Naive thymus-derived CD8-positive, alpha-beta T cell (primary cell): ENCODE results near the gene NMT1. TPM values are rescaled to one million over a fixed set of nuclear protein-coding genes. Genes with fewer than 3 reads are reported as not detected.
A peak's percentile ranks its signal among the peaks of the same experiment; 100 is the strongest.

Experiments
- ATAC-seq, 2 donors: fragments of 150-1000 bp; cut with Tn5 transposase in 1 of 2; sonication (Bioruptor Pico), chemical (Tn5 transposase) in 1 of 2; 1 replicate in 1 of 2; 2 replicates in 1 of 2; pipeline ENCODE4 v1.10.0; 2021; ENCODE audit warnings: mild to moderate bottlenecking in 2 of 2, moderate library complexity in 2 of 2
- POLR2A ChIA-PET: fragments of 350-600 bp; sonication (Branson Sonifier 250); formaldehyde crosslinking; loops from one replicate; lab custom pipeline; 2021; ENCODE audit warnings: antibody characterized with exemption; lab: Charles Lee
- DNase-seq, 10 donors: peaks; one replicate each; pipeline versions ENCODE4 v3.0.0 to v3.0.0-alpha.2; 2020 to 2022
- H3K27ac Mint-ChIP-seq, 10 donors: one replicate each; pipeline ENCODE4 v1.8.0; 2020 to 2022; ENCODE audit warnings: mild to moderate bottlenecking in 10 of 10, mixed read lengths in 10 of 10, moderate library complexity in 4 of 10, inconsistent platforms in 1 of 10
- H3K27me3 Mint-ChIP-seq, 5 donors: one replicate each; pipeline ENCODE4 v1.8.0; 2021 to 2022; ENCODE audit warnings: mixed read lengths in 5 of 5
- H3K36me3 Mint-ChIP-seq, 3 donors: one replicate each; pipeline ENCODE4 v1.8.0; 2020 to 2022; ENCODE audit warnings: mixed read lengths in 3 of 3, mild to moderate bottlenecking in 2 of 3, inconsistent platforms in 1 of 3
- H3K4me1 Mint-ChIP-seq, 4 donors: one replicate each; pipeline ENCODE4 v1.8.0; 2021 to 2022; ENCODE audit warnings: mixed read lengths in 4 of 4
- H3K4me3 Mint-ChIP-seq, 10 donors: one replicate each; pipeline ENCODE4 v1.8.0; 2020 to 2022; ENCODE audit warnings: mild to moderate bottlenecking in 10 of 10, mixed read lengths in 10 of 10, moderate library complexity in 6 of 10, inconsistent platforms in 1 of 10
- H3K9me3 Mint-ChIP-seq, 9 donors: one replicate each; pipeline ENCODE4 v1.8.0; 2020 to 2022; ENCODE audit warnings: mixed read lengths in 9 of 9, mild to moderate bottlenecking in 3 of 9, inconsistent platforms in 1 of 9, moderate library complexity in 1 of 9
- polyA plus RNA-seq, 3 donors: library from polyadenylated mRNA; unstranded; fragments of 300-500 nt; fragmentation: Illumina TruSeq; gene quantifications; one replicate each; pipeline ENCODE4 v1.2.3, GENCODE V29; 2021
- total RNA-seq, 8 experiments: library from RNA in 2 of 8; stranded (reverse) in 2 of 8; gene quantifications; one replicate each; pipeline ENCODE4 v1.2.3 and lab custom pipeline; 2021 to 2026

The NMT1 gene
- total and polyA plus RNA-seq, 5 experiments from 2014 or later, result 55.2 to 139 (median 70.8) TPM

DNA sequence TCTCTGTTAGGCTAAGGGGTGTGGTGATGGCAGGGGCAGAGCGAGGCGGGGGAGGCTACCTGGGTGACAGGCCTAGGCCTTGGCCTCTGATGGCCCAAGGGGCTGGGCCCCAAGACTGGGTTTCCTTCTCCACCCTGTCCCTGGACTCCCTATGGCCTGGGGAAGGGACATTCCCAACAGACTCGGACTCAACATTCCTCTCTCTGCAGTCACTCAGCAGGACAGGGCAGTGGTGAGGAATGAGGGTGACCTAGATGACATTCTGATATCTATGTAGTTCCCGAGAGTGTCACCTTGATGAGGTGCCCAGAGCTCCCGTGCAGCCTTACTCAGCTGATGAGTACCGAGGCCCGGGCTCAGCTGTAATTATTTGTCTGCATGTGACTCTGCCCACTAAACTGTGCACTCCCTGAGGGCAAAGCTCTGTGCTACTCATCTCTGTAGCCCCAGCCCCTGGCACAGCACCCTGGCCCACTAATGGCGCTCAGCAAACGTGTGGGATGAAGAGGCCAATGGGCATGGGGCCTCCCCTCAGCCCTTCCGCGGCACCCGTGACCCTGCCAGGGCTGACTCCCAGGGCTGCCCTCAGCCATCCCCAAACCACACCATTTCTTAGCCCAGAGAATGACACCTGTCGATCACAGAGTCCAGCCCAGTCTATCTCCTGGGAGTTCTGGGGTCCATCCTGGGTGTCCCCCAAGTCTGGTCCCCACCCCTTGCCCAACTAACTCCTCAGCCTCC is 69.0 kb downstream of the NMT1 start:
- Mint-ChIP-seq H3K4me1 (peaks cover 5 to 10% (median 7%) of the 10 kb centered on the region in 4 donors), H3K27ac (no peak overlapping the region), H3K4me3 (peak overlapping the region in 5 of 10 donors; percentile 10 to 78 (median 30)), H3K36me3 (no peaks in the 10 kb centered on the region), H3K27me3 (peaks cover 0 to 3% (median 3%) of the 10 kb centered on the region in 5 donors), H3K9me3 (no peaks in the 10 kb centered on the region)
- peak in 1 of 10 donors; percentile 54 for DNase-seq
- POLR2A ChIA-PET, result interaction anchor here (0.8 to 1.2 kb wide), 3 partner anchors 11 to 42 kb away, joined by 3 to 4 read pairs (median 3); no protein-coding TSS in a partner anchor
- no peak for ATAC-seq

- Mint-ChIP-seq H3K4me3 (peak overlapping the region; percentile 15 to 84 (median 68)), H3K4me1 (peaks cover 6 to 16% (median 12%) of the 10 kb centered on the region in 4 donors), H3K9me3 (no peaks in the 10 kb centered on the region), H3K36me3 (no peaks in the 10 kb centered on the region), H3K27me3 (peaks cover 0 to 3% (median 3%) of the 10 kb centered on the region in 5 donors), H3K27ac (peak overlapping the region in 6 of 10 donors; percentile 44 to 63 (median 52))
- DNase-seq (peak in 1 of 10 donors; percentile 52), ATAC-seq (no peak)
- POLR2A ChIA-PET, result interaction anchor here (1.2 to 7.2 kb wide), 2 partner anchors 12 to 17 kb away, joined by 4 to 195 read pairs; partner anchors contain the start of gene HEXIM1
Observed at GRCh38 chr17:45130681-45131615, 69.8 kb downstream of the NMT1 start.

GRCh38 chr17:45131616-45132319 is 70.7 kb downstream of the NMT1 start:
- DNase-seq, result peak in 9 of 10 donors; percentile 30 to 78 (median 47)
- H3K9me3 Mint-ChIP-seq, result no peaks in the 10 kb centered on the region
- peaks cover 0 to 3% (median 3%) of the 10 kb centered on the region in 5 donors for H3K27me3 Mint-ChIP-seq
- peak in 1 of 2 donors; percentile 0 for ATAC-seq
- H3K36me3 Mint-ChIP-seq, result no peaks in the 10 kb centered on the region
- POLR2A ChIA-PET, result interaction anchor here (7.2 kb wide), 1 partner anchor 16 kb away, joined by 195 read pairs; the partner anchor contains the start of gene HEXIM1
- H3K4me1 Mint-ChIP-seq, result peaks cover 10 to 25% (median 18%) of the 10 kb centered on the region in 4 donors
- H3K4me3 Mint-ChIP-seq, result peak overlapping the region; percentile 42 to 84 (median 70)
- H3K27ac Mint-ChIP-seq, result peak overlapping the region in 5 of 10 donors; percentile 15 to 87 (median 49)

- no peaks in the 10 kb centered on the region for H3K36me3 Mint-ChIP-seq
- peak within 1 kb of the TSS; percentile 84 to 94 (median 90) for H3K4me3 Mint-ChIP-seq
- ATAC-seq, result peak in 1 of 2 donors; percentile 42
- peaks cover 10 to 25% (median 18%) of the 10 kb centered on the region in 4 donors for H3K4me1 Mint-ChIP-seq
- H3K27ac Mint-ChIP-seq, result peak within 1 kb of the TSS; percentile 29 to 95 (median 92)
- peaks cover 0 to 3% (median 3%) of the 10 kb centered on the region in 5 donors for H3K27me3 Mint-ChIP-seq
- peak in 1 of 10 donors; percentile 42 for DNase-seq
- POLR2A ChIA-PET, result interaction anchor here (4.0 to 7.2 kb wide), 2 partner anchors 16 to 30 kb away, joined by 38 to 195 read pairs; partner anchors contain the start of genes HEXIM1 and HEXIM2
- no peaks in the 10 kb centered on the region for H3K9me3 Mint-ChIP-seq
Observed at GRCh38 chr17:45132320-45132571, 71.1 kb downstream of the NMT1 start, which contains the start of gene PLCD3. PLCD3 (minus strand) TSS chr17:45132515; CDS start chr17:45132410, 105 bp downstream.

- peak; percentile 55 to 87 (median 76) for DNase-seq
- Mint-ChIP-seq H3K9me3 (no peaks in the 10 kb centered on the region), H3K36me3 (no peaks in the 10 kb centered on the region), H3K27me3 (peaks cover 0 to 3% (median 3%) of the 10 kb centered on the region in 5 donors), H3K4me1 (peaks cover 8 to 25% (median 18%) of the 10 kb centered on the region in 4 donors), H3K4me3 (peak overlapping the region; percentile 84 to 94 (median 90)), H3K27ac (peak overlapping the region; percentile 29 to 95 (median 92))
- POLR2A ChIA-PET, result interaction anchor here (0.6 to 7.2 kb wide), 8 partner anchors 9 to 256 kb away, joined by 3 to 195 read pairs (median 6); partner anchors contain the start of genes HEXIM1 and HEXIM2
- peak; percentile 34 to 49 for ATAC-seq
Observed at GRCh38 chr17:45132572-45133463, 71.7 kb downstream of the NMT1 start.

DNA sequence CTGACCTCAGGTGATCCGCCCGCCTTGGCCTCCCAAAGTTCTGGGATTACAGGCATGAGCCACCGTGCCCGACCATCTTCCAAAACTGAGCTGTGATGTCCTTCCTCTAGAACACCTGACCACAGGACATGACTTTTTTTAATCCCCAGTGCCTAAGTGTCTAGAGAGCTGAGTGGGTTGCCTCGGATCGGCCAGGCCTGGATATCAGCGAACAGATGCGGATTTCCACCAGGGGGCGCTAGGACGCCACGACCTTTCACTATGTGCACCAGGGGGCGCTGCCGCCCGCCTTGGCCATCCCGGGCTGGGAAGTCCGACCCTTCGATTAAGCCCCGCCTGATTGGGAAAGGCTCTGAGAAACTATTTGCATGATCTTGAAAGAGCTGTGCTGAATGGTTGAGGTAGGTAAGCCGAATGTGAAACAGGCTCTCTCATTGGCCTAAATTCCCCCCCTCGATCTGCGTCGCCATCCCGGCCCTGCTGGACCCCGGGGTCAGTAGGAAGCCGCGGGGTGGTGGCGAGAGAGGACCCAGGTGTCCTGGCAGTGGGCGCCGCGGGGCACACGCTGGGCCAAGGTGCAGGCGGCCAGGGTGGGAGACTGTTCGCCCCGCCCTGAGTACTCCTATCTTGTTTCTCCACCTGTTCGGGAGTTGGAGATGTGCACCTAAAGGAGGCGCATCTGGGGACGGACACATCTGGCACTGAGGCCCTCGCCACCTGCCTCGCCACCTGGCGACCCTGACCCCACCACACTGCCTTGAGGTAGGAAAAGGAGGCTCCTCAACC is 74.3 kb downstream of the NMT1 start, which contains the start of gene ACBD4:
Gene ACBD4, plus strand, starts transcription at position 496 of the 786 bp plus-strand sequence. CDS start 458 bp downstream, outside the sequence.
- peaks cover 0 to 8% (median 0%) of the 10 kb centered on the region in 3 donors for H3K36me3 Mint-ChIP-seq

DNA sequence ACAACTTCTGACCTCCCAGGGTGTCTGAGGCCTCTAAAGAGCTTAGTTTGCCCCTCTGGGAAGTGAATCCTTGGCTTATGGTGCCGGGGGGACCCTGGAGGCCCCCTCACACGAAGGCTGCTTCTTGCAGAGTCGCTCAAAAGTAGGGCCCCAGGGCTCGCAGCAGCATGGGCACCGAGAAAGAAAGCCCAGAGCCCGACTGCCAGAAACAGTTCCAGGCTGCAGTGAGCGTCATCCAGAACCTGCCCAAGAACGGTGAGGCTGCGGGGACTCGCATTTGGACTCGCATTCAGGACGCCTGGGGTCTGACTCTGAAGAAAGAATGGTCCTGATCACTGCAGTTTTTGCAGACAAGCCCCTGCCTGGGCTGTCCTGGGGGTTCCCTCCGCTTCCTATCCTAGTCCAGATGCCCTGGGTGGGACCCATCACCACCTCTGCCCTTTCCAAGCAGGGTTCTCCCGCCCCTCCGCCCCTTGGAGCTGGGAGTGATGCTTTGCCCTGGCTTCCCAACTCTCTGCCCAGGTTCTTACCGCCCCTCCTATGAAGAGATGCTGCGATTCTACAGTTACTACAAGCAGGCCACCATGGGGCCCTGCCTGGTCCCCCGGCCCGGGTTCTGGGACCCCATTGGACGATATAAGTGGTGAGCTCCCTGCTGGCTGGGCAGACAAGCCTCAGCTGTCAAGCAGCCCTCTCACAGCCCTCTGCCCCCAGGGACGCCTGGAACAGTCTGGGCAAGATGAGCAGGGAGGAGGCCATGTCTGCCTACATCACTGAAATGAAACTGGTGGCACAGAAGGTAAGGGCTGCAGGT is 75.1 kb downstream of the NMT1 start:
- H3K4me3 Mint-ChIP-seq, result peak overlapping the region; percentile 86 to 94 (median 90)
- H3K9me3 Mint-ChIP-seq, result no peaks in the 10 kb centered on the region
- peaks cover 8 to 32% (median 22%) of the 10 kb centered on the region in 4 donors for H3K4me1 Mint-ChIP-seq
- POLR2A ChIA-PET, result interaction anchor here (0.5 to 7.2 kb wide), 14 partner anchors 12 to 216 kb away, joined by 3 to 195 read pairs (median 8); partner anchors contain the start of genes HEXIM1 and HEXIM2
- DNase-seq, result peak in 2 of 10 donors; percentile 7 to 60
- peaks cover 0 to 8% (median 0%) of the 10 kb centered on the region in 3 donors for H3K36me3 Mint-ChIP-seq
- ATAC-seq, result no peak
- H3K27me3 Mint-ChIP-seq, result peaks cover 0 to 3% (median 1%) of the 10 kb centered on the region in 5 donors
- H3K27ac Mint-ChIP-seq, result peak overlapping the region; percentile 65 to 95 (median 88)

More for the DNA sequence above, 74.3 kb downstream of the NMT1 start, which contains the start of gene ACBD4:
- peaks cover 0 to 3% (median 3%) of the 10 kb centered on the region in 5 donors for H3K27me3 Mint-ChIP-seq
- peak within 1 kb of the TSS; percentile 86 to 94 (median 90) for H3K4me3 Mint-ChIP-seq
- POLR2A ChIA-PET, result interaction anchor here (0.5 to 7.2 kb wide), 18 partner anchors 13 to 215 kb away, joined by 3 to 195 read pairs (median 7); partner anchors contain the start of genes HEXIM1 and HEXIM2
- DNase-seq, result peak; percentile 92 to 100 (median 98)
- peak within 1 kb of the TSS; percentile 65 to 95 (median 88) for H3K27ac Mint-ChIP-seq
- peak; percentile 86 to 88 for ATAC-seq
- no peaks in the 10 kb centered on the region for H3K9me3 Mint-ChIP-seq
- H3K4me1 Mint-ChIP-seq, result peaks cover 8 to 26% (median 18%) of the 10 kb centered on the region in 4 donors

DNA sequence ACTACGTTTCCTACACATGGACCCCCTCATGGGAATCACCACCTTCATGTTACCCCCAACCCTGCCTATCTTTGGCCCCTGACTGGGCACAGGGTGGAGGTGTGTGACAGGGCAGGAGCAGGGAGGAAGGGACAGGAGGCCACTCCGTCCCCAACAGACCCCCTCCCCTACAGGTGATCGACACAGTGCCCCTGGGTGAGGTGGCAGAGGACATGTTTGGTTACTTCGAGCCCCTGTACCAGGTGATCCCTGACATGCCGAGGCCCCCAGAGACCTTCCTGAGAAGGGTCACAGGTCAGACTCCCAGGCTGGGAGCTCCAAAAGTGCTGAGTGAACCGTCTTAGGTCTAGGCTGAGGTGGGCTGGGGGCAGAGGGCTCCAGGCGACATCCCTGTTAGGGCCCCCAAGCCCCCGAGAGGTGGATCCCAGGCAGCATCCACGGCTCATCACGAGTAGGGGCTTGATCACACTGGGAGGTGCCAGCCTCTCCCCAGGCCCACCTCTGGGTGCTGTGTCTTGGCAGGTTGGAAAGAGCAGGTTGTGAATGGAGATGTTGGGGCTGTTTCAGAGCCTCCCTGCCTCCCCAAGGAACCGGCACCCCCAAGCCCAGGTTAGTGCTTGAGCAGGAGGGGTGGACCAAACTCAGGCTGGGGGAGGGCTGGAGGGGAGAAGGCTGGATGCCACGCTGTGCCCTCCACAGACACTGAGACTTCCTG is 75.9 kb downstream of the NMT1 start:
- Mint-ChIP-seq H3K27me3 (no peaks in the 10 kb centered on the region), H3K4me1 (peaks cover 8 to 36% (median 26%) of the 10 kb centered on the region in 4 donors), H3K27ac (peak overlapping the region in 3 of 10 donors; percentile 28 to 40 (median 32)), H3K4me3 (peak overlapping the region in 8 of 10 donors; percentile 86 to 93 (median 90)), H3K9me3 (no peaks in the 10 kb centered on the region), H3K36me3 (peaks cover 0 to 8% (median 0%) of the 10 kb centered on the region in 3 donors)
- POLR2A ChIA-PET, result interaction anchor here (2.2 to 7.2 kb wide), 3 partner anchors 11 to 60 kb away, joined by 13 to 195 read pairs (median 25); partner anchors contain the start of gene HEXIM1
- DNase-seq, result peak in 1 of 10 donors; percentile 27
- no peak for ATAC-seq
